ENCODE measurements around the gene ERBB4.

The ERBB4 gene

DNA sequence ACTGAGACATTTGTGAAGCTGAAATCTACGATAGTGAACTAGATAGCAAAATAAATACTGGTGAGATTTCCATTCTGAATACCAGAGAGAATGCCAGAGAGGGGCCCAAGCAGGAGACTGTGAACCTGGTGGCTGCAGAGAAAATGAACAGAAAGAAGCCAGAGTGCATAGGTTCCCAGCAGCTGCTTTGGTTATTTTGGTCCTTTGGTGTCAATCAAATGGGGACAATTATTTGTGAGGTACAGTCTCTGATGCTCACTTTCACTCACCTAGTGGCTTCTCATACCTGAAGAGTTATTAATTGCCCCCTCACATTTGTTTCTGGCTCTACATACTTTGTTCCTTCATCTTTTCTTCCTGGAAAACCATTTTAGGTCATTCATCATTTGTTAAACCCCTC is 1170.1 kb downstream of the ERBB4 start:
- no peak for DNase-seq

DNA sequence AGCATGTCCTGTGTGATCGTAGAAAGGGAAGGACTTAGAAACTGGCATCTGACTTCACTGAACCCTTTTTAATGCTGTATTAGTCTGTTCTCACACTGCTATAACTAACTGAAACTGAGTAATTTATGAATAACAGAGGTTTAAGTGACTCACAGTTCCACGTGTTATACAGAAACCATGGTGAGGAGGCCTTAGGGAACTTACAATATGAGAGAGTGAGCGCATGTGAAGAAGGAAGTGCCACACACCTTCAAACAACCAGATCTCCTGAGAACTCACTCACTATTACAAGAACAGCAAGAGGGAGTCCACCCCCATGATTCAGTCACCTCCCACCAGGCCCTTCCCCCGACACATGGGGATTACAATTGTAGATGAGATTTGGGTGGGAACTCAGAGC is 1170.9 kb downstream of the ERBB4 start:
- DNase-seq: no peak

DNA sequence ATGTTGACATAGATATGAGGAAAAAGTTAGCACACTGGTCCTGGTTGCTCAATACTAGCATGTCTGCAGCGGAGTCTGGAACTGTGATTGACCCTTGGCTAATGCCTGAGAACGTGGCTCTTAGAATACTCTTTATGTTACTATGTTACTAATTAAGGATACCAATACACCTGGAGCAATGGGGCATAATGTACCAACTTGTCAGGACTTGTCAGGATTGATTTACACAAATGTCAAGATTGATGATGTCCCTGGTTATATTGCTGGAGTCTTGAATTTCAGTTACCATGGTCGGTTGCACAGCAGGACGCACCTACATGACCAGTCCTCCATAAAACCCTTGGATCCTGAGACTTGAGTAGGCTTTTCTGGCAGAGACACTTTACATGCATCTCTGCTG is 1171.3 kb downstream of the ERBB4 start:
- DNase-seq: no peak

DNA sequence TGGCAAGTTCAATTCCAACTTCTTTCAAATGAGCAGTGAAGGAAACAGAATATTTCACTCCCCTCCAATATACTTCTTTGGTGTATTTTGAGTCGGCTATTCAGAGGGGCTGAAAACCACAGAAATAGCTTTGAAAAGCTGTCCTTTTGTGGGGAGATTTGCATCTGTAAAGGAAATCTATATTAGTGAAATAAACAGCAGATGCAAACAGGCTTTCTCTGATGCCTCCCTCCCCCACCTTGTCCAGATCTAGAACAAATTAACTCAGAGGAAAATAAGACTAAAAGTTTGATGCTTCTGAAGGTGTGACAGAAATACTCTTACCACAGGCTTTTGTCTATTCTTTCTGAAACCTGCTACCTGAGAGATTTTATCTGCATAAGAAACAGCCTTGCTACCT is 1173.7 kb downstream of the ERBB4 start:
- no peak for DNase-seq

DNA sequence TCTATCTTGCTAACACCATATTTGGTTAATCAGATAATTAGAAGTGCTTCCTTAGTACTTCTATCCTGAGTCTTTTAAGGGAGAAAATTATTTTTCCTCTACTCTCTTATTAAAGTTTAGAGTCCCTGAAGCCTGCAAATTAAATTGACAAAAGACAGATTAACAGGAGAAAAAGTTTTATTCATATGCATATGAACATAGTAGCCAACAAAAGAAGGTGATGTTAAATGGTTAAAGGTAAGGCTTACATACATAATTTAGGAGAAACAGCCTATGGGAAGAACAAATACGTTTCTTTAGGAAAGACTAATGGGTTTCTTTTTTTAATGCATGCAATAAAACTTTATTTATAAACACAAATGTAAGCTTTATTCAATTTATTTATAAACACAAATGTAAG is 1177.2 kb downstream of the ERBB4 start:
- DNase-seq: no peak

DNA sequence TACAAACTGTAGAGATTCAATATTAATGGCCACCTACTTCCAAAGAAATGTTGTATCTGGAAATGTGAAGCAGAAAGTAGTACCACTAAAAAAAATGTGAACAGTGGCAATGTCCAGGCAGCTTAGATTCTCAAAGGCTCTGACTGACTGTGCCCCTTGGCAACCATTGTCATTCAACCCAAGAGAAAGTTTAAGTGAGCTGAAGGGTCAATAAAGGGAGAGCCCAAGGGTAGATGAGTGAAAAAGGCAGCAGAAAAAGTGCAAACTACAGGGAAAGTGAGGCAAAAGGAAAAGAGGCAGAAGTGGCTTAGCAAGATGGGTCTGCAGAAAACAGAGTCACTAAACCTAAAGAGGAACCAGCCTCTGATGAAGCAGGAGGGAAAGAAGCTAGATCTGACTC is 1179.3 kb downstream of the ERBB4 start:
- DNase-seq: no peak

DNA sequence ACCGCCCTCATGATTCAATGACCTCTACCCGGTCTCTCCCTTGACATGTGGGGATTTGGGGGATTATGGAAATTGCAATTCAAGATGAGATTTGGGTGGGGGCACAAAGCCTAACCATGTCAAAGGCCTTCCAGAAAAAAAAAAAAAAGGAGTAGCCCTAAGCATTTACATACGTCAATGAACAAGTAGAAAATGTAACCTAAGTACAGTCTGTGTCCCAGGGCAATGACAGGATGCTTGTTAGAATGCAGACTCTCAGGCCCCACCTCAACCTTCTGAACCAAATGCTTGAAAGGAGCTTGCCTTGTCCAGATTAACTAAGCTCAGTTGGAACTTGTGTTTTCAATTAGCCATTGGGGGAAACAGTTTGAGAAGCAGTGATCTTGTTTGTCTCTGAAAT is 1180.1 kb downstream of the ERBB4 start:
- no peak for DNase-seq

DNA sequence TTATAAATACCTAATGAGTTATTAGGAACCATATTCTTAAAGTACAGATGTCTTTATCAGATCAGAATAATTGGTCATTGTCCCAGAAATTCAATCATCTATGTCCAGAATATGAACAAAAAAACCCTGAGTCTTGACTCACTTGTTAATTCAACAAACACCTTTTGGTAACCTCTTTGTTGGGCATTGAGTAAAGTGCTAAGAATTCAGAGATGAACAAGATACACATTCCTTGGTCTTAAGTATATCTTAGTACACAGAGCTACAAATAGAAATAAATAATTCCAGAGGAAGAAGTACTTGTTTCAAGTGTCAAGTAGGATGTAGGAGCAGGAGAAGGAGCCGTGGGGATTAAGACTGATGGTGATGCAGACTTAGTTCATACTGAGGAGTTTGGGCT is 1184.1 kb downstream of the ERBB4 start:
- DNase-seq: no peak

DNA sequence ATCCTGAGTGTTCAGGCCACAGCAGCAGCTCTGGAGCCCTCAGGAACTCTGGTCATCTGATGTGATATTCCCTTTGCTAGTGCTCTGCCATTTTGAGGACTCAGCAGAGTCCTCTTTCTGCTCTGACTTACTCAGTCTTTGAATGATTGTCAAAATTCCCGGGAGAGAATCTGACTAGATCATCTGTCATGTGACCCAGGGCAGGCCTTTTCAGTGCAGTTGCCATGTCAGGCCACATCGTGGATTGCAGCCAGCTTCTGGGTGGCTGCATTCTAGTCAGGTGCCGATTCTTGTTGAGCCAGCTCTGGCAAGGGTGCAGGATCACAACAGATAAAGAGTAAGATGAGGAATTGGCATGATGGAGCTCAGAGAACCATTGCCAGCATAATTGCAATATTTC is 1186.6 kb downstream of the ERBB4 start:
- DNase-seq: no peak

DNA sequence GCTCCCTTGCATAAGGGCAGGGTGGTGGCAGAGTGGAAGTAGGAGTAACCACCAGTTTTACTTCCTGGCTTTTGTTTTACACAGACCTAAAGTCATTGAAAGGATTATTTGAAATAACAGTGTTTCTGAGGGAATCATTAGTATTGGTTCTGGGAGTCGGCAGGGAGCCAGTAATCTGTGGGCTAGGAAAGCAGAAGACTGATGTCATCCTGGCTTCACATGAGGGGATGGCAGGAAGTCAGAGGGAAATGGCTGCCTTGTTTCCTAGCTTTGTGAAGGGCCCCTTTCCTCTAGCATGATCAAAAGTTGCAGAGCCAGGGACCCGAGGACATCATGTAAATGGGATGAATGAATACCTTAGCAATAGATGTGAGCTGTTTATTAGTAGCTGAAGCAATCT is 1189.6 kb downstream of the ERBB4 start:
- DNase-seq: no peak

DNA sequence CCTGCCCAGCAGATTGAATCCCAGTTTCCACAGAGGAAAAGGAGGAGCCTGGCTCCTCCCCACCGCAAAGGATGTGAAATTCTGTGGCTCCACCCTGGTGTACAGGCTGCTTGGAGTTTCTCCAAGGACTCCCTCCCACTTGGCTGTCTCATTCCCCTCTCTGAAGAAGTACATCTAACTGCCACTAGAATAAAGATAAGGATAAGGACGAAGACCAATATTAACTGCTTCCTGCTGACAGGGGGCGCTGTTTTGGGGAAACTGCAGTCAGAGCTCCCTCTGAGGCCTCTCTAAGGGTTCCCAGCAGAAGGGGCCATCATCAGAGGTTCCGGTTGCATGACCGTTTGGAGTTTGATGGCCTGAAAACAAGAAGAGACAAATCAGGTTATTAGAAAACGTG is 1191.3 kb downstream of the ERBB4 start:
- DNase-seq: no peak

DNA sequence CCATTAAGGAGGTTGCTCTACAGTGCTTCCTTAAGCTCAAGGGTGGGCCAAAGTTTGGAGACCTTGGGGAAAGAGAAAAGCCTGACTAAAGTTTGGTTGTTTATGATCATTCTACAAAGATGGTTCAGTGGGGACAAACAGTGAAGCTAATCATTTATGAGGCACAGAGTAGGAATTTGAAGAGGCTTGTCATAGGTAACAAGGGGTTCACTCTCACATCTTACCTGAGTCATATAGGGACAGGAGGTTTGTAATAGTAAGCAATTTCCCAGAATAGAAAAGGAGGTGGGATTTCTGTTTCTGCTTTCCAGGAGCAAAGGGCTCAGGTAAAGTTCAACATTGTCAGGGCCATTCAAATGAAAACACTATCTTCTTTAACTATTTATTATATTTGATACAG is 1194.3 kb downstream of the ERBB4 start:
- no peak for DNase-seq

DNA sequence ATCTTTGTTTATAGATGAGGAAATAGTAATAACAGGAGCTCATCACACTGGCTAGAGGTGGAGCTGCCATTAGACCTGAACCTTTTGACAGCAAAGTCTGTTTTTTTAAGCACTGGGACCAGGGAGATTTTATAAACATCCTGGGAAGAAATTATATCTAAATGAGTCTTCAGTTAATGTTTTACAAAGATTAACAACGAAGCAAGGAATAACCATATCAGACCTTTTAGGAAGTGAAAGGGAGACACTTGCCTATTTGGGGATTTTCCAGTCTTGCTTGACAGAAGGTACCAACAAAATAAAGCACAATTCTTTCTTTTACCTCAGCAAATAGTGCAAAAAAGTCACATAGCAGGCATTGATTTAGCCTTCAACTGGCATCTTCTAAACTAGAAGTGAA is 1205.2 kb downstream of the ERBB4 start:
- DNase-seq: no peak

DNA sequence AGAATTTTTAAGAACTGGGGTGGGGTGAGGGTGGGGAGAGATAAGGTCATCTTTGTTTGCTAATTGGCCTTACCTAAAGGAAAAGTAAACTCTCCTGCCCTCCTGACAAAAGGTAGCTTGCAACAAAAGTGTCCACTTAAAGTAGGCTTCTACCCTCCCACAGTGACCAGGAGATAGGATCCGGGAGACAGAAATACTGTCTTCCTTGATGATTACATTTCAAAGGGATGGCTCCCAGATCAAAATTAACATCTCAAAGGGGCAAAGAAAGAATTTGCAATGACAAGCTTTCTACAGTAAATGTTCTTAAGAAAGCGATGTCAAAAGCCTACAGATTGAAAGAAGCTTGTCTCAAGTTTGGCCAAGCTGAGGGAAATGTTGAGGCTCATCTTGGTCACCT is 1206.9 kb downstream of the ERBB4 start:
- no peak for DNase-seq

DNA sequence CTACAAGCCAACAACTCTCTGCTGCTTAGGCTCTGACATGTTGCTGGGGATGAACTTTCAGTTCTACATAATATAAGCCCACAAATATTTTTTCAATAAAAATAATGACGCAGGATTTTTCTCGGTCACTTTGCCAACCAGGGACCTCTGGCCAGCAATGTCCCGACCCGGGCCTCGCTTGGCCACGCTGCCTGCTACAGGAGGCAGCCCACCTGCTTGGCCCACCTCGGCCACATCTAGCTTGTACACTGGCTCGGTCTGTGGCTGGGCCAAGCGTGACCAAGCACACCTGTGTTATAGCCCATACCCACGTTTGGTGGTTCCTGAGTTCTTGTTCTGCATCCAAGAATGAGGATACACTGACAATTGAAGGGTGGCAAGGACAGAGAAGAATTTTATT is 1208.7 kb downstream of the ERBB4 start:
- no peak for DNase-seq

DNA sequence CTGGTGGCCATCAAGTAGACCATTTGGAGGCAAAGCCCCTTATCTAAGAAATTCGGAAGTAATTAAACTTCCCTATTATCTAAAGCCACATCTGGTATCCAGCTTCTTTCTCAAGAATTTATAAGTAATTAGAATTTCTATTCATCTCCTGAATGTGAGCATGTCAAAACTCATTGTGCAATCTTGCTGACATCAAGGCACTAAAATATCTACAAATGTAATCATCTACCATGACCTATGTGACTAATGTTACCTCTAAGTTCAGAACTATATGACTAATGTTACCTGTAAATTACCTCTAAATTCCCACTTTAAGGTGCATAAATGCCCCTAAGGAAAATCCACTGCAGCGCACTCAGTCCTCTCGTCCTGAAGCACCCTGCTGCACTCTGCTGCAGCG is 1209.2 kb downstream of the ERBB4 start:
- DNase-seq: no peak

DNA sequence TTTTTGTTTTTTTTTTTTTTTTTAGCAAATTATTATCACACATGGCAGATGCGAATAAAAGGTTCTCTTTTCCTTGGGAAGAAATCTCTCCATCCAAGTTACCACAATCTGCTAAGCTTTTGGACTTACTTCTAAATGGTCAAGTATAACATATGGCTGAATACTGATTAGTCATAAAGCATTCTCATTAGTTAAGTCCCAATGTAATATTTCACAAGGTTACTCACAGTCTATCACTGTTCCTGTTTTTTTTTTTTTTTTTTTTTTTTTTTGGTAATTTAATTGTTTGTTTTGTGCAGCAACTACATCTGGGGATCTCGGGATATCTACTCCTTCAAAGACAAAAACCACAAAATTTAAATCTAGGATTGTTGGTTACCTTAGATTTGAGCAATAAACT is 1210.5 kb downstream of the ERBB4 start:
- DNase-seq: no peak

All from CD4-positive, alpha-beta T cell treated with Interleukin-4 for 1 hour (primary cell).